H1 (cell line): ENCODE measurements around the gene PDSS1. TPM values are rescaled to one million over a fixed set of nuclear protein-coding genes. Genes with fewer than 3 reads are reported as not detected.

ENCODE experiments used
- CTCF ChIA-PET: fragments of 300-600 bp; sonication (Branson Sonifier 250); formaldehyde crosslinking; loops from one replicate; lab custom pipeline; 2021; ENCODE audit not compliant: partially characterized antibody; lab: Charles Lee
- POLR2A ChIA-PET: fragments of 300-600 bp; sonication (Branson Sonifier 250); formaldehyde crosslinking; loops from one replicate; lab custom pipeline; 2021; ENCODE audit warnings: inconsistent platforms; ENCODE audit not compliant: partially characterized antibody; lab: Charles Lee
- DNase-seq, 2 experiments: peaks; one replicate each; pipeline versions ENCODE4 v3.0.0 to v3.0.0-alpha.2; 2010 to 2022; ENCODE audit warnings: low spot score in 2 of 2, low read depth in 1 of 2, mixed read lengths in 1 of 2
- FAIRE-seq: peaks from 2 replicates; lab custom pipeline; 2011; peaks lifted over from hg19 to GRCh38; lab: Jason Lieb, UNC
- H2AFZ ChIP-seq: 2 replicates; pipeline ENCODE4 v1.8.1; 2012; ENCODE audit warnings: low read length, inconsistent platforms
- H2AK5ac ChIP-seq: 2 replicates; pipeline ENCODE4 v1.6.1; 2013; ENCODE audit warnings: low read depth, low read length
- H2BK120ac ChIP-seq: replicated peaks from 2 replicates; pipeline ENCODE3; 2013; ENCODE audit warnings: low read depth, low read length, inconsistent platforms
- H2BK12ac ChIP-seq: 2 replicates; pipeline ENCODE4 v1.6.1; 2013; ENCODE audit warnings: low read depth, low read length
- H2BK15ac ChIP-seq: 2 replicates; pipeline ENCODE4 v1.6.1; 2013; ENCODE audit warnings: low read length
- H2BK20ac ChIP-seq: 2 replicates; pipeline ENCODE4 v1.6.1; 2013; ENCODE audit warnings: low read length
- H2BK5ac ChIP-seq: 2 replicates; pipeline ENCODE4 v1.6.1; 2013; ENCODE audit warnings: low read depth, low read length
- H3K14ac ChIP-seq: 2 replicates; pipeline ENCODE4 v1.6.1; 2013; ENCODE audit warnings: inconsistent platforms; ENCODE audit not compliant: insufficient read length
- H3K18ac ChIP-seq: 2 replicates; pipeline ENCODE4 v1.6.1; 2013; ENCODE audit warnings: low read length; ENCODE audit errors: extremely low read depth
- H3K23ac ChIP-seq: 2 replicates; pipeline ENCODE4 v1.6.1; 2013; ENCODE audit warnings: inconsistent platforms; ENCODE audit not compliant: insufficient read length
- H3K23me2 ChIP-seq: 2 replicates; pipeline ENCODE4 v1.6.1; 2013; ENCODE audit warnings: low read depth, low read length
- H3K27ac ChIP-seq: 2 replicates; pipeline ENCODE4 v1.6.1; 2011; ENCODE audit warnings: low read depth, low read length, inconsistent platforms
- H3K27me3 ChIP-seq, 4 experiments: replicated peaks in 1 of 4; 1 replicate in 1 of 4; 2 replicates in 3 of 4; pipeline versions ENCODE4 v1.6.1 to v1.8.1; 2011 to 2013; ENCODE audit warnings: low read length in 3 of 4, mild to moderate bottlenecking in 3 of 4, inconsistent platforms in 2 of 4, mixed read lengths in 2 of 4, moderate library complexity in 1 of 4; ENCODE audit not compliant: control insufficient read depth in 3 of 4, insufficient read depth in 3 of 4; ENCODE audit errors: extremely low read depth in 1 of 4
- H3K36me3 ChIP-seq, 4 experiments: 2 replicates each; pipeline versions ENCODE4 v1.6.1 to v1.8.1; 2011 to 2013; ENCODE audit warnings: mild to moderate bottlenecking in 4 of 4, low read length in 3 of 4, moderate library complexity in 2 of 4, control low read depth in 1 of 4, inconsistent platforms in 1 of 4; ENCODE audit not compliant: insufficient read depth in 4 of 4, control insufficient read depth in 2 of 4
- H3K4ac ChIP-seq: replicated peaks from 2 replicates; pipeline ENCODE3; 2013; ENCODE audit warnings: low read length, low read depth, mixed read lengths, inconsistent platforms; ENCODE audit not compliant: insufficient read length
- H3K4me1 ChIP-seq, 4 experiments: replicated peaks in 1 of 4; 1 replicate in 1 of 4; 2 replicates in 3 of 4; pipeline versions ENCODE4 v1.6.1 to v1.8.1; 2011 to 2013; ENCODE audit warnings: low read length in 3 of 4, inconsistent platforms in 2 of 4, mixed read lengths in 1 of 4; ENCODE audit not compliant: insufficient read depth in 4 of 4, control insufficient read depth in 3 of 4
- H3K4me2 ChIP-seq, 2 experiments: 2 replicates each; pipeline versions ENCODE4 v1.6.1 to v1.8.1; 2011 to 2013; ENCODE audit warnings: low read depth in 2 of 2, low read length in 2 of 2, control low read depth in 1 of 2, inconsistent platforms in 1 of 2, mild to moderate bottlenecking in 1 of 2; ENCODE audit not compliant: insufficient read depth in 1 of 2
- H3K4me3 ChIP-seq, 4 experiments: fragments of 200-600, 300-600 bp in 1 of 4; sonication (generic), shearing (Covaris generic), sonication (Bioruptor Twin) in 1 of 4; 2 replicates each; pipeline versions ENCODE4 v1.5.1 to v1.8.1; 2011 to 2016; ENCODE audit warnings: low read length in 4 of 4, low read depth in 3 of 4, control low read depth in 2 of 4, inconsistent platforms in 2 of 4, mild to moderate bottlenecking in 2 of 4, mixed read lengths in 1 of 4, moderate library complexity in 1 of 4; ENCODE audit not compliant: insufficient read depth in 2 of 4; ENCODE audit errors: extremely low read depth in 1 of 4
- H3K56ac ChIP-seq: replicated peaks from 2 replicates; pipeline ENCODE3; 2013; ENCODE audit warnings: low read depth, mild to moderate bottlenecking, mixed read lengths, low read length, inconsistent platforms; ENCODE audit not compliant: insufficient read length
- H3K79me1 ChIP-seq: 2 replicates; pipeline ENCODE4 v1.6.1; 2013; ENCODE audit warnings: low read depth, low read length, control low read depth
- H3K79me2 ChIP-seq, 2 experiments: 2 replicates each; pipeline versions ENCODE4 v1.6.1 to v1.8.1; 2012 to 2013; ENCODE audit warnings: low read length in 2 of 2, mild to moderate bottlenecking in 2 of 2, inconsistent platforms in 1 of 2; ENCODE audit not compliant: insufficient read depth in 2 of 2, control insufficient read depth in 1 of 2
- H3K9ac ChIP-seq, 4 experiments: replicated peaks in 1 of 4; 1 replicate in 1 of 4; 2 replicates in 3 of 4; pipeline versions ENCODE4 v1.6.1 to v1.8.1; 2011 to 2013; ENCODE audit warnings: low read depth in 3 of 4, low read length in 3 of 4, control low read depth in 2 of 4, mild to moderate bottlenecking in 2 of 4, moderate library complexity in 2 of 4, inconsistent platforms in 1 of 4; ENCODE audit errors: extremely low read depth in 1 of 4
- H3K9me3 ChIP-seq, 2 experiments: 2 replicates each; pipeline versions ENCODE4 v1.6.1 to v1.8.1; 2012 to 2013; ENCODE audit warnings: mild to moderate bottlenecking in 2 of 2, moderate library complexity in 2 of 2, control low read depth in 1 of 2, inconsistent platforms in 1 of 2, low read depth in 1 of 2, low read length in 1 of 2, mixed read lengths in 1 of 2; ENCODE audit not compliant: insufficient read depth in 2 of 2
- H4K20me1 ChIP-seq, 2 experiments: replicated peaks in 1 of 2; 2 replicates each; pipeline versions ENCODE3 to v1.8.1; 2011 to 2013; ENCODE audit warnings: inconsistent platforms in 2 of 2, low read length in 2 of 2, mild to moderate bottlenecking in 1 of 2; ENCODE audit not compliant: insufficient read depth in 2 of 2, control insufficient read depth in 1 of 2
- H4K5ac ChIP-seq: 2 replicates; pipeline ENCODE4 v1.6.1; 2013; ENCODE audit warnings: low read length, low read depth, mixed read lengths, inconsistent platforms; ENCODE audit not compliant: insufficient read length
- H4K8ac ChIP-seq: 2 replicates; pipeline ENCODE4 v1.8.0; 2013; ENCODE audit warnings: mild to moderate bottlenecking, moderate library complexity, low read length, inconsistent platforms; ENCODE audit not compliant: insufficient read depth; ENCODE audit errors: extremely low read depth
- H4K91ac ChIP-seq: replicated peaks from 2 replicates; pipeline ENCODE3; 2013; ENCODE audit warnings: low read length, mixed read lengths, inconsistent platforms; ENCODE audit not compliant: insufficient read length
- E2F6 ChIP-seq: IDR thresholded peaks from 2 replicates; pipeline ENCODE4 v1.6.1; 2012; ENCODE audit warnings: inconsistent platforms
- POLR2AphosphoS5 ChIP-seq: IDR thresholded peaks from 2 replicates; pipeline ENCODE4 v1.6.1; 2011; ENCODE audit warnings: low read depth, low read length
- RBBP5 ChIP-seq: IDR thresholded peaks from 2 replicates; pipeline ENCODE4 v1.7.1; 2012; ENCODE audit warnings: low read depth, mild to moderate bottlenecking, inconsistent platforms, low read length, moderate library complexity, borderline replicate concordance
- RFX5 ChIP-seq: IDR thresholded peaks from 2 replicates; pipeline ENCODE4 v1.6.1; 2011; ENCODE audit warnings: low read depth, low read length, improper control_type of control experiment, borderline replicate concordance
- RNF2 ChIP-seq: fragments of 200-900, 300-1000 bp; sonication (generic); IDR thresholded peaks from 2 replicates; pipeline ENCODE4 v1.7.1; 2016; ENCODE audit warnings: borderline replicate concordance, low read depth, mild to moderate bottlenecking, antibody characterized with exemption, low read length; ENCODE audit not compliant: poor library complexity, severe bottlenecking; ENCODE audit errors: missing control alignments
- TEAD4 ChIP-seq: IDR thresholded peaks from 2 replicates; pipeline ENCODE4 v1.6.1; 2012; ENCODE audit warnings: low read depth, low read length, inconsistent platforms, mixed read lengths
- WGBS, 2 experiments: shearing (Covaris generic) in 1 of 2; methylation state at CpG; one replicate each; pipeline versions ENCODE4 v1.1.6 to v1.1.7; 2013 to 2015; ENCODE audit warnings: low lambda C conversion rate in 2 of 2, mixed read lengths in 2 of 2, inconsistent platforms in 1 of 2, low coverage in 1 of 2, missing lambda C conversion rate in 1 of 2; ENCODE audit not compliant: insufficient replicate concordance in 2 of 2, insufficient coverage in 1 of 2, insufficient read length in 1 of 2; ENCODE audit errors: extremely low coverage in 1 of 2, missing lambda C conversion rate in 1 of 2; 5-methylcytosine and 5-hydroxymethylcytosine counted together
- polyA plus RNA-seq, 7 experiments: library from polyadenylated mRNA; depleted of rRNA in 3 of 7; stranded (reverse) in 5 of 7; unstranded in 2 of 7; fragments of >200 nt in 5 of 7; fragments of 200-250 nt in 2 of 7; gene quantifications; 1 replicate in 5 of 7; 2 replicates in 1 of 7; 4 replicates in 1 of 7; pipeline versions ENCODE4 v1.2.1 to v1.2.3, GENCODE V29; 2011 to 2013; ENCODE audit warnings: missing spikeins in 2 of 7, mixed read lengths in 2 of 7
- total RNA-seq: library from RNA; stranded (reverse); fragmentation: NEBNext Ultra II Directional; extraction: Animal tissue kit (Norgen Biotek cat#: 25700); gene quantifications from 2 replicates; pipeline ENCODE4 v1.2.1, GENCODE V29; 2021

PDSS1 gene
- total and polyA plus RNA-seq, 2 of the 8 experiments (the other 6 are each of a cell fraction or from before 2014, with no cell fraction given): 21.3 to 26.0 TPM

GRCh38 chr10:26730552-26730951 lies 33.1 kb downstream of the PDSS1 start:
- CTCF ChIA-PET: interaction anchor here (1.7 to 8.2 kb wide), 2 partner anchors 10 to 149 kb away, joined by 6 to 147 read pairs; no protein-coding TSS in a partner anchor

More at GRCh38 chr10:26730552-26730951, 33.1 kb downstream of the PDSS1 start:
- Histone ChIP-seq H2AFZ (no peak overlapping the region), H3K27ac (no peak overlapping the region), H3K4me2 (no peak overlapping the region), H3K56ac (no peak overlapping the region), H2BK120ac (no peak overlapping the region), H3K27me3 (no peaks in the 10 kb centered on the region), H2BK20ac (no peak overlapping the region), H3K4ac (no peak overlapping the region), H2BK5ac (no peak overlapping the region), H4K8ac (no peak overlapping the region), H3K36me3 (peaks cover 0 to 28% (median 16%) of the 10 kb centered on the region in 4 experiments; a peak in 5 of 8 replicates), H3K4me3 (no peak overlapping the region), H2BK12ac (no peak overlapping the region), H2AK5ac (no peak overlapping the region), H2BK15ac (no peak overlapping the region), H3K18ac (no peak overlapping the region), H4K91ac (no peak overlapping the region), H3K9ac (no peak overlapping the region), H4K20me1 (no peaks in the 10 kb centered on the region), H3K9me3 (no peaks in the 10 kb centered on the region), H3K23me2 (no peaks in the 10 kb centered on the region), H3K4me1 (peaks cover 0 to 4% (median 2%) of the 10 kb centered on the region in 4 experiments; a peak in 2 of 7 replicates), H4K5ac (no peak overlapping the region), H3K79me2 (no peaks in the 10 kb centered on the region), H3K14ac (no peak overlapping the region), H3K79me1 (no peaks in the 10 kb centered on the region), H3K23ac (no peak overlapping the region)
- no peak for TF ChIP-seq POLR2AphosphoS5
- no peak for TF ChIP-seq RFX5
- no peak for TF ChIP-seq RNF2
- TF ChIP-seq TEAD4: no peak
- TF ChIP-seq RBBP5: no peak
- no peak for TF ChIP-seq E2F6
- 93% methylated on average over 2 of the region's 2 CpGs; no CpG with 5 or more reads in 1 of the 2 experiments for WGBS, 2 experiments
- FAIRE-seq: no peak
- POLR2A ChIA-PET: no interaction called here
- no peak for DNase-seq
